ENCODE measurements around the gene SNRNP70. TPM values are rescaled to one million over a fixed set of nuclear protein-coding genes. Genes with fewer than 3 reads are reported as not detected.

Gene SNRNP70
- total and polyA plus RNA-seq, 2 of the 13 experiments (the other 11 are each of a cell fraction or from before 2014, with no cell fraction given) = 150 to 210 TPM

GRCh38 chr19:49155005-49155819 is 70.0 kb downstream of the SNRNP70 start, which contains the start of gene HRC (continued):
- peak; percentile 50; the same call in 1 of the 2 replicates for TF ChIP-seq ZNF646 (CRISPR knock-in tag; IDR thresholded peaks at IDR 0.05)
- no peak for TF ChIP-seq TP53 (CRISPR knock-in tag; conservative IDR thresholded peaks at IDR 0.05)
- TF ChIP-seq ZBTB43 (CRISPR knock-in tag; conservative IDR thresholded peaks at IDR 0.05) = no peak
- peak; percentile 57; the same call in 1 of the 2 replicates for TF ChIP-seq ZNF281 (CRISPR knock-in tag; IDR thresholded peaks at IDR 0.05; ENCODE audit: borderline replicate concordance)
- no peak for TF ChIP-seq LCORL (IDR thresholded peaks at IDR 0.05)
- TF ChIP-seq LCORL (CRISPR knock-in tag; IDR thresholded peaks at IDR 0.05) = peak; percentile 57
- TF ChIP-seq RAD21 (CRISPR knock-in tag; IDR thresholded peaks at IDR 0.05) = no peak
- TF ChIP-seq ZNF569 (CRISPR knock-in tag; IDR thresholded peaks at IDR 0.05; ENCODE audit: borderline replicate concordance) = no peak
- TF ChIP-seq SIN3A (IDR thresholded peaks at IDR 0.05; ENCODE audit: borderline replicate concordance, low read depth, low read length) = peak; percentile 33; the same call in 1 of the 2 replicates
- TF ChIP-seq ZNF296 (CRISPR knock-in tag; conservative IDR thresholded peaks at IDR 0.05) = peak; percentile 80; the same call in 1 of the 2 replicates
- TF ChIP-seq ZNF605 (CRISPR knock-in tag; IDR thresholded peaks at IDR 0.05) = no peak
- TF ChIP-seq ZNF629 (CRISPR knock-in tag; conservative IDR thresholded peaks at IDR 0.05) = no peak
- TF ChIP-seq SAP130 (CRISPR knock-in tag; IDR thresholded peaks at IDR 0.05; ENCODE audit: low read depth) = peak; percentile 80
- no peak for TF ChIP-seq ZNF670 (CRISPR knock-in tag; IDR thresholded peaks at IDR 0.05; ENCODE audit: borderline replicate concordance)
- no peak for TF ChIP-seq ZBTB14 (CRISPR knock-in tag; IDR thresholded peaks at IDR 0.05)
- peak in 1 of 2 experiments; percentile 22; a peak in 1 of 4 replicates for TF ChIP-seq NR2F1 (CRISPR knock-in tag; IDR thresholded peaks at IDR 0.05)
